GM18868 (cell line): ENCODE data around the gene IRF2BP2.
"Not testable (repeated sequence)": the region's sequence is repeated elsewhere in the genome, so short reads cannot be mapped to it uniquely, and the experiment has no call there.

Source experiments
- ATAC-seq: cut with Tn5 transposase; IDR thresholded peaks from one replicate; pipeline ENCODE4 v1.9.1; 2021; ENCODE audit warnings: mild to moderate bottlenecking, moderate library complexity; ENCODE audit not compliant: unreplicated experiment

Gene IRF2BP2

GRCh38 chr1:234602334-234603220 is 7.4 kb downstream of the IRF2BP2 start:
- ATAC-seq: no peak

GRCh38 chr1:234601301-234602017 is 8.5 kb downstream of the IRF2BP2 start:
- no peak for ATAC-seq

- ATAC-seq: no peak
Observed at GRCh38 chr1:234600418-234601281, 9.3 kb downstream of the IRF2BP2 start.

- ATAC-seq: peak; percentile 73
Observed at GRCh38 chr1:234599617-234600417, 10.2 kb downstream of the IRF2BP2 start.

- ATAC-seq: no peak
Observed at GRCh38 chr1:234598974-234599616, 10.9 kb downstream of the IRF2BP2 start.

- ATAC-seq: no peak
Observed at GRCh38 chr1:234597894-234598293, 12.1 kb downstream of the IRF2BP2 start.

GRCh38 chr1:234595899-234596298 is 14.1 kb downstream of the IRF2BP2 start:
- ATAC-seq: no peak

- not testable (repeated sequence) for ATAC-seq
Observed at GRCh38 chr1:234594575-234594974, 15.4 kb downstream of the IRF2BP2 start.

- no peak for ATAC-seq
Observed at GRCh38 chr1:234593771-234594504, 16.0 kb downstream of the IRF2BP2 start.

GRCh38 chr1:234593109-234593508 is 16.9 kb downstream of the IRF2BP2 start:
- ATAC-seq: no peak

GRCh38 chr1:234592240-234592639 is 17.7 kb downstream of the IRF2BP2 start:
- no peak for ATAC-seq

GRCh38 chr1:234591131-234591530 is 18.8 kb downstream of the IRF2BP2 start:
- no peak for ATAC-seq

GRCh38 chr1:234589854-234590620 is 19.9 kb downstream of the IRF2BP2 start:
- ATAC-seq: no peak

GRCh38 chr1:234589064-234589800 is 20.7 kb downstream of the IRF2BP2 start:
- no peak for ATAC-seq

- no peak for ATAC-seq
Observed at GRCh38 chr1:234588386-234588785, 21.6 kb downstream of the IRF2BP2 start.

- ATAC-seq: no peak
Observed at GRCh38 chr1:234586892-234587485, 23.0 kb downstream of the IRF2BP2 start.

GRCh38 chr1:234586304-234586703 is 23.7 kb downstream of the IRF2BP2 start:
- ATAC-seq: no peak
